OCI-LY1 (cell line): ENCODE data around the gene UPK3B.
"Not testable (repeated sequence)": the region's sequence is repeated elsewhere in the genome, so short reads cannot be mapped to it uniquely, and the experiment has no call there.

ENCODE experiments used
- H2AFZ ChIP-seq: fragments of 200-600 bp; sonication (generic), shearing (Covaris generic); 2 replicates; pipeline ENCODE4 v1.6.0; 2014; ENCODE audit warnings: antibody characterized with exemption, mild to moderate bottlenecking, low read length
- H3F3A ChIP-seq: fragments of 200-600 bp; sonication (generic), shearing (Covaris generic); 2 replicates; pipeline ENCODE4 v1.6.0; 2014; ENCODE audit warnings: mild to moderate bottlenecking, antibody characterized with exemption, low read length, moderate library complexity; ENCODE audit not compliant: insufficient read depth
- H3K27ac ChIP-seq: fragments of 200-600 bp; sonication (generic); 2 replicates; pipeline ENCODE4 v1.5.1; 2014; ENCODE audit warnings: low read length, mixed run types, mild to moderate bottlenecking, low read depth; ENCODE audit not compliant: poor library complexity, severe bottlenecking
- H3K27me3 ChIP-seq: fragments of 200-600 bp; sonication (generic); 2 replicates; pipeline ENCODE4 v1.6.0; 2014; ENCODE audit warnings: antibody characterized with exemption, mild to moderate bottlenecking, low read length, moderate library complexity; ENCODE audit not compliant: insufficient read depth
- H3K36me3 ChIP-seq: fragments of 200-600 bp; sonication (generic); 2 replicates; pipeline ENCODE4 v1.6.1; 2014; ENCODE audit warnings: mild to moderate bottlenecking, antibody characterized with exemption, low read length, moderate library complexity, mixed read lengths; ENCODE audit not compliant: insufficient read depth
- H3K4me1 ChIP-seq: fragments of 200-600 bp; sonication (generic); 2 replicates; pipeline ENCODE4 v1.5.1; 2014; ENCODE audit warnings: mild to moderate bottlenecking, low read length, moderate library complexity; ENCODE audit not compliant: insufficient read depth, severe bottlenecking
- H3K4me2 ChIP-seq: fragments of 200-600 bp; sonication (generic), shearing (Covaris generic); 2 replicates; pipeline ENCODE4 v1.6.1; 2014; ENCODE audit warnings: low read length
- H3K4me3 ChIP-seq: fragments of 200-600 bp; sonication (generic); 2 replicates; pipeline ENCODE4 v1.5.1; 2014; ENCODE audit warnings: low read length, low read depth, mild to moderate bottlenecking, mixed read lengths; ENCODE audit not compliant: poor library complexity, severe bottlenecking
- H3K79me2 ChIP-seq: fragments of 200-600 bp; shearing (Covaris generic); 2 replicates; pipeline ENCODE4 v1.6.1; 2016; ENCODE audit warnings: mixed run types, low read length, mixed read lengths; ENCODE audit not compliant: insufficient read depth
- H3K9ac ChIP-seq: fragments of 200-600 bp; sonication (generic), shearing (Covaris generic); 2 replicates; pipeline ENCODE4 v1.6.1; 2014; ENCODE audit warnings: mild to moderate bottlenecking, low read length, mixed read lengths
- H3K9me2 ChIP-seq: fragments of 200-600 bp; sonication (generic), shearing (Covaris generic); 2 replicates; pipeline ENCODE4 v1.6.1; 2014; ENCODE audit warnings: low read depth, mild to moderate bottlenecking, low read length, mixed read lengths
- H3K9me3 ChIP-seq: fragments of 200-600 bp; shearing (Covaris generic); 2 replicates; pipeline ENCODE4 v1.6.1; 2014; ENCODE audit warnings: low read length, mixed read lengths
- H4K20me1 ChIP-seq: fragments of 200-600 bp; sonication (generic), shearing (Covaris generic); 2 replicates; pipeline ENCODE4 v1.6.0; 2016; ENCODE audit warnings: mild to moderate bottlenecking, low read length; ENCODE audit not compliant: insufficient read depth

UPK3B gene

DNA sequence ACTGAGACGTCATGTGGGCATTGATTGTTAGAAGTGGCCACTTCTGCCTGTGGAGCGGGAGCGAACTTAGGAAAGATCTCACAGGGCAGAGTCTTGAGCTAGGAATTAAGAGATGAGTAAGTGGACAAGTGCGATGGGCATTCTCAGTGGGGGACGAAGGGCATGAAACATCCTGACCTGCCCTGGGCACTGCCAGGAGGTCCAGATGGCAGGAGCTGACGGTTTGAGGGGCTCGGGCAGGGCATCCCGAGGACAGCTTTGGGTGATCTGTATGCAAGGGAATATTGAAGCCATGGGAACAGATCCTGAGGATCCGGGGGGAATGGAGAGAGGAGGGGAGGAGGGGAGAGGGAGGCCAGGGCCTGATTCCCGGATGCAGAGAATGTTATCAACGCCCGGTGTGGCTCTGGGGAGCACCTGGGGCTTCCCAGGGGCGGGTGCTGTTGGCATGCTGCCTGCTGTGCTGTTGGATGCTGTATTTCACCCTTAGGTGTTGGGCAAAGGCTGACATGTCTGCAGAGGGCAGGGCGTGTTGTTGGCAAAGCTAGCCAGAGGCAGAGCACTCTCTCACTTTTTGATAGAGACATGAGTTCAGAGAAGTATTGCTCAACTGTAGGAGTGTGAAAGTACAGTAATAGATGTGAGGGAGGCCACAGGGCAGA is 42.5 kb upstream of the UPK3B start:
- not testable (repeated sequence) for H3K4me2 ChIP-seq, H2AFZ ChIP-seq, H3K9me2 ChIP-seq, H3K4me1 ChIP-seq, H3K36me3 ChIP-seq, H3K27me3 ChIP-seq, H3K9ac ChIP-seq, H3K4me3 ChIP-seq, H3K27ac ChIP-seq, H3F3A ChIP-seq, H3K79me2 ChIP-seq, H4K20me1 ChIP-seq, H3K9me3 ChIP-seq

DNA sequence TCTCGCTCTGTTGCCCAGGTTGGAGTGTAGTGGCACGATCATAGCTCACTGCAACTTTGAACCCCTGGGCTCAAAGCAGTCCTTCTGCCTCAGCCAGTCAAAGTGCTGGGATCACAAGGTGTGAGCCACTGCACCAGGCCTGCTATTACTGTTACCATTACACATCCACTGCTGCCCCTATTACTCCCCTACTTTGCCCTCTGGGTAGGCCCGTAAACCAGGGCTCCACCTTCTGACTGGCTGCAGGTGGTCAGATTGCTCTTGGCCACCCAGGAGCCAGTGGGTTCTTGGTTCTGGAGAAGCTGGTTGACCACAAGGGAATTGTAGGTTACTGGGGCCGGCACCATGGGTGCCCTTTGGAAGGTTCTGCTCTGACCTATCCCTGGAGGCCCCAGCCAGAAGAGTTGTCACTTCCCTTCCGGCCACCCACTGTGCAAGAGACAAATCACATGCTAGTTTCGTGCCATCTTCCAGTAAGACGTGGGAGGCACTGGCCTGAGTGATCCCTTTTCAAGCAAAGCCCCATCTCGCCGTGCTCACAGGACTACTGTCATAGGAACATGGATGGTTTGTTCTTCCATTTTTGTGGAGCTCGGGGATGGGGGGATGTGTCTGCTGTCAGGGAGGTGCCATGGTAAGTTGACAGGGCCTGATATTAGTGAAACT is 38.7 kb upstream of the UPK3B start:
- not testable (repeated sequence) for H3K9me3 ChIP-seq, H3K79me2 ChIP-seq, H3K4me1 ChIP-seq, H3F3A ChIP-seq, H3K27ac ChIP-seq, H3K4me2 ChIP-seq, H3K27me3 ChIP-seq, H3K4me3 ChIP-seq, H3K36me3 ChIP-seq, H2AFZ ChIP-seq, H3K9me2 ChIP-seq, H3K9ac ChIP-seq, H4K20me1 ChIP-seq

DNA sequence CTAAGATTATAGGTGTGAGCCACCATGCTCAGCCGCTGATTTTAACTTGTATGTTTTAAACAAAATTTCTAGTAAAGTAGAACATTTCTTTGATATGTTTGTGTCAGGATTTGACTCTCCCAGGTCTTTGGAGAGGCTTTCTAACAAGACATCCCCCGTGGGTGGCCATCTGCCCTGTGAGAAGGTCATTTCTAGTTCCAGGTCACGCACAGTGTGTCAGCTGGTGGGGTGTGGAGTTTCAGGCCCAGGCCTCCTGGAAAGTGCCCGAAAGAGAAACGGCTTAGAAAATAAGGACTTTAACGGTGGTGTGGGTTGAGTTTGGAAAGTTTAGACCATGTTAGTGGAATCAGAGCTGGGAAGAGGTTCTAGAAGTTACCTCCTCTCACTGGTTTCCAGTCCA is 37.3 kb upstream of the UPK3B start:
- H3F3A ChIP-seq, H3K27me3 ChIP-seq, H3K4me3 ChIP-seq, H4K20me1 ChIP-seq, H3K9me2 ChIP-seq, H3K9me3 ChIP-seq, H2AFZ ChIP-seq, H3K9ac ChIP-seq, H3K4me1 ChIP-seq, H3K27ac ChIP-seq, H3K79me2 ChIP-seq, H3K4me2 ChIP-seq, H3K36me3 ChIP-seq: not testable (repeated sequence)

DNA sequence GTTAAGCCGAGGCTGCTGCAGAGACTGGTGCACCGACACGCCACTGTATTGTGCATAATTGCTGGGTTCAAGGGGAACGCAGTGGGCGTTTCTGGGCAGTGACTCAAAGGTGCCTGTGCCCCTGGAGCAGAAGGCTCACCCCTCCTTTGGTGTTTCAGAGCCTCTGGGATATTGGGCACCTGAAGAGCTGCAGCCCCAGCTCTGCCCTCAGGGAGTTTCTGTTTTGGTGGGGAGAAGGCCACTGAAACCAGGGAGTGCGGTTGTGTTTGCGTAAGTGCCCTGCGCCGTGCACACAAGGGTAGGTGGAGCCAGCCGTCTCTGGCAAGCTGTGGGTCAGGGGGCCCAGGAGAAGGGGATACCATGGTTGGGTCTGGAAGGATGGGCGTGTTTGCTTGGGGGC is 34.1 kb upstream of the UPK3B start:
- H3K9me2 ChIP-seq, H3K9me3 ChIP-seq, H3K27me3 ChIP-seq, H3K9ac ChIP-seq, H2AFZ ChIP-seq, H3K4me1 ChIP-seq, H3K27ac ChIP-seq, H3K4me3 ChIP-seq, H4K20me1 ChIP-seq, H3F3A ChIP-seq, H3K4me2 ChIP-seq, H3K36me3 ChIP-seq, H3K79me2 ChIP-seq: not testable (repeated sequence)

DNA sequence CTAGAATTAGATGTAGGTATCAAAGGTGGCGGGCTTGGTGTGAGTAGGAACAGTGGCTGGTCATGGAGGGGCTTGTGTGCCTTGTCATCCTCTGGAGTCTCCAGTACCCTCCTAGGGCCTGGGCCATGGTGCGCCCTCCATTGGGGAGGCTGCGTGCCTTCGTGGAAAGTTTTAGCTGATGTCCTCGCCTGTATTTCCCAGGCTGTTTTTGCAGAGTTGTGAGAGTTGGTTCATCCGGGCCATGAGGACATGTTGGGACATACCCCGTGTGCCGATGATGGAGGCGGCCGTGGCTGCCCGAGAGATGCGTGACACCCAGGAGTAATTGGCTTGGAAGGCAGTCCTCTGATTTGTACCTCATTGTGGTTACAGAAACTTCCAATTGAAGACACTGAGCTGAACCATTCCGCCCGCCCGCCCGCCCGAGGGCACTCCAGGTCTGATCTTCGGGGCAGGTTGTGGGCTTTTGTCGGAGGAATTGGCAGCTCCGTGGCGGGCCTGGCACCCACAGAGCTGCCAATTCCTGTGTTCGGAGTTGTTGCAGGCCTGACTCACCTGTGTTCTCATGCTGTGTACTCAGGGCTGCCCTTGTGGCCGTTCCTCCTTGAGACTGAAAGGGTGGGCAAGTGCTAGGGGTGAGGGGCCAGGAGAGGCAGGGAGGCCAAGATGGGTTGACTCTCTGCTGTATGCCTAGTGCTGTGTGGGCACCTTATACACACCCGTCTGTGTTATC is 33.4 kb upstream of the UPK3B start:
- H3K27ac ChIP-seq, H3K9me2 ChIP-seq, H3K9ac ChIP-seq, H4K20me1 ChIP-seq, H3K4me2 ChIP-seq, H3K4me3 ChIP-seq, H3K79me2 ChIP-seq, H2AFZ ChIP-seq, H3K9me3 ChIP-seq, H3K36me3 ChIP-seq, H3K4me1 ChIP-seq, H3F3A ChIP-seq, H3K27me3 ChIP-seq: not testable (repeated sequence)

DNA sequence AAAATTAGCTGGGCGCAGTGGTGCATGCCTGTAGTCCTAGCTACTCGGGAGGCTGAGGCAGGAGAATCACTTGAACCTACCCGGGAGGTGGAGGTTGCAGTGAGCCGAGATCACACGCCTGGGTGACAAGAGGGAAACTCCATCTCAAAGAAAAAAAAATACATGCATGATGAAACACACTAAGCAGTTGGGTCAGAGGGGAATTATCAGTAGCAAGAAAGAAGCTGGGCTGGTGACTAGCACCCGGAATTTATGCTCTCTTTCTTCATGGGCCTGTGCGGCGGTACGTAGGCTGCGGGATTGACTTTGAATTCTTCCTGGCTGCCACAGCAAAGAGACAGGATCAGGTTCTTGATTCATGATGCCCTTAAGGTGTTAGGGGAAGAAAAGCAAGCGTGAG is 30.7 kb upstream of the UPK3B start:
- H4K20me1 ChIP-seq, H3F3A ChIP-seq, H3K9me2 ChIP-seq, H3K27me3 ChIP-seq, H3K4me1 ChIP-seq, H3K9me3 ChIP-seq, H3K4me2 ChIP-seq, H3K9ac ChIP-seq, H2AFZ ChIP-seq, H3K79me2 ChIP-seq, H3K27ac ChIP-seq, H3K4me3 ChIP-seq: not testable (repeated sequence)
- peaks cover 11% of the 10 kb centered on the region; the same call in 1 of the 2 replicates for H3K36me3 ChIP-seq

DNA sequence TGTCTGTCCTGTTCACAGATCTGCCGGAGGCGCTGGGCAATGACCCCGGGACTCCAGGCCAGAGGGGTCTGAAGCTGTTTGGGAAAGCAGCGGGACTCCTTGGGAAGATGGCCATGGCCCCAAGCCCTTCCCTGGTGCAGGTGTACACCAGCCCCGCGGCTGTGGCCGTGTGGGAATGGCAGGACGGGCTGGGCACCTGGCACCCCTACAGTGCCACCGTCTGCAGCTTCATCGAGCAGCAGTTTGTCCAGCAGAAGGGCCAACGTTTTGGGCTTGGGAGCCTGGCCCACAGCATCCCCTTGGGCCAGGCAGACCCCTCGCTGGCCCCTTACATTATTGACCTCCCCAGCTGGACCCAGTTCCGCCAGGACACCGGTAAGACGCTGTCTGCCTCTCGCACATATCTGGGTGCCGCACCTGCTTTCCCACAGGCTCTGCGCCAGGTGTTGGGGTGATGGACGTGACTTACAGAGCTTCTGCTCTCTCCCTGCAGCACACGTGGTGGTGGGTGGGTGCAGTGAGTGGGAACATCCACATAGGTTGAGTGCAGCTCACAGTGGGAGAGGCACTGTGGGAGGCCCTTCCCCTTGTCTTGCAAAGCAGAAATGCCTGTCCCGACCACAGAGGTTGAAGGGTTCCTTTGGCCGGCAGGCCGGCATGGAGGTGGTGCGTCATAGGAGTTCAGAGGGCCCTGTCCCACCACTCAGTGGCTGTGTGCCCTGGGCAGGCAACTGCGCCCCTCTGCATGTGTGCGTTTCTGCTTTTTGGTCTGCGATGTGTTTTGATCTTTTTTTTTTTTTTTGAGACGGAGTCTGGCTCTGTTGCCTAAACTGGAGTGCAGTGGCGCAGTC is 29.7 kb upstream of the UPK3B start:
- not testable (repeated sequence) for H3K27me3 ChIP-seq, H3K9ac ChIP-seq, H3K79me2 ChIP-seq, H4K20me1 ChIP-seq, H3K4me2 ChIP-seq, H3K27ac ChIP-seq, H3K4me3 ChIP-seq, H2AFZ ChIP-seq, H3K9me3 ChIP-seq, H3K9me2 ChIP-seq, H3F3A ChIP-seq, H3K4me1 ChIP-seq
- peaks cover 11% of the 10 kb centered on the region; the same call in 1 of the 2 replicates for H3K36me3 ChIP-seq
